ENCODE measurements around the gene GYPB.
"Not testable (repeated sequence)": the region's sequence is repeated elsewhere in the genome, so short reads cannot be mapped to it uniquely, and the experiment has no call there.

Gene GYPB

DNA sequence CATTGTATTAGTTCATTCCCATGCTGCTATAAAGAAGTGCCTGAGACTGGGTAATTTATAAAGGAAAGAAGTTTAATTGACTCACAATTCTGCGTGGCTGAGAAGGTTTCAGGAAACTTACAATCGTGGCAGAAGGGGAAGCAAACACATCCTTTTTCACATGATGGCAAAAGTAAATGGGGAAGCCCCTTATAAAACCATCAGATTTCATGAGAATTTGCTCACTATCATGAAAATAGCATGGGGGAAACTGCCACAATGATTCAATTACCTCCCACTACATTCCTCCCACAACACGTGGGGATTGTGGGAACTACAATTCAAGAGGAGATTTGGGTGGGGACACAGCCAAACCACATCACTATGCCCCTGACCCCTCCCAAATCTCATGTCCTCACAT lies 28.5 kb downstream of the GYPB start:
- DNase-seq (ENCODE audit: low read depth): not testable (repeated sequence)

DNA sequence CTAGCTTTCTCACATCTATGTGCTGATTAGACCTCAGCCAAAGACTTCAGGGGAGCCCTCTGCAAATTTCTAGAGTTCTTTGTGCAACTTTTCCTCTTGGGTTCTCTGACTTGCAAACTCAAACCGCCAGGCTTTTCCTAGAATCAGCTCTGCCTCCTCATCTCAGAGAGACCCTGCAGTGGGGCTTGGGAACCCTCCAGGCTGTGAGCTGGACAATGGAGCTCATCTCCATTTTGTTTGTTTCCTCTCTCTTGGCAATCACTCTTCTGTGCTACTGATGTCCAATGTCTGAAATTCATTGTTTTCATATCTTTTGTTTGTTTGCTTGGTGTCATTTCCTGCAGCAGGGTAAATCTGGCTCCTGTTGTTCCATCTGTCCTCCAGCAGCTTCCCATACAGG lies 33.0 kb downstream of the GYPB start:
- TF ChIP-seq, protein P1, sequence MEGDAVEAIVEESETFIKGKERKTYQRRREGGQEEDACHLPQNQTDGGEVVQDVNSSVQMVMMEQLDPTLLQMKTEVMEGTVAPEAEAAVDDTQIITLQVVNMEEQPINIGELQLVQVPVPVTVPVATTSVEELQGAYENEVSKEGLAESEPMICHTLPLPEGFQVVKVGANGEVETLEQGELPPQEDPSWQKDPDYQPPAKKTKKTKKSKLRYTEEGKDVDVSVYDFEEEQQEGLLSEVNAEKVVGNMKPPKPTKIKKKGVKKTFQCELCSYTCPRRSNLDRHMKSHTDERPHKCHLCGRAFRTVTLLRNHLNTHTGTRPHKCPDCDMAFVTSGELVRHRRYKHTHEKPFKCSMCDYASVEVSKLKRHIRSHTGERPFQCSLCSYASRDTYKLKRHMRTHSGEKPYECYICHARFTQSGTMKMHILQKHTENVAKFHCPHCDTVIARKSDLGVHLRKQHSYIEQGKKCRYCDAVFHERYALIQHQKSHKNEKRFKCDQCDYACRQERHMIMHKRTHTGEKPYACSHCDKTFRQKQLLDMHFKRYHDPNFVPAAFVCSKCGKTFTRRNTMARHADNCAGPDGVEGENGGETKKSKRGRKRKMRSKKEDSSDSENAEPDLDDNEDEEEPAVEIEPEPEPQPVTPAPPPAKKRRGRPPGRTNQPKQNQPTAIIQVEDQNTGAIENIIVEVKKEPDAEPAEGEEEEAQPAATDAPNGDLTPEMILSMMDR (IDR thresholded peaks at IDR 0.05; ENCODE audit: control insufficient read depth, extremely low read depth, insufficient read depth): no peak
- H3K4me3 ChIP-seq (ENCODE audit: low read depth, low read length): no peak overlapping the region
- no peak for DNase-seq (ENCODE audit: low read depth)

More for the DNA sequence above, 28.5 kb downstream of the GYPB start:
- H3K4me3 ChIP-seq (ENCODE audit: low read depth, low read length): not testable (repeated sequence)

DNA sequence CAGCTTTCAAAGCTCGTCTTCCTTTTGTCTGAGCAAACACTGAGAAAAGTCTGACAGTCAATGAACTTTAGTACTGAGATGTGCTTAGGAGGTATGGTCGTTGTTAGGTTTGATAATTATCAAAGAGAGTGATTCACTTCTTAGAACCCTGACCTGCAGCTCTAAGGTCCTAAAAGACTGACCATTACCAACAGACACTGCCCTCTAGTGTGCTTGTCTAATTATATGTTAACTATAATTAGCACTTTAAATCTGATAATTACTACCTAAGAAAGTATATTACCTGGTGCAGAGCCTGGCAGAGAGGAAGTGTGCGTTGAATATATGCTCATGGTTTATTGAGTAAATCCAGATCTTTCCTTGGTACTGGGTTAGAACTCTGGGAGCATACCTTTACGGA lies 38.4 kb downstream of the GYPB start:
- not testable (repeated sequence) for H3K4me3 ChIP-seq (ENCODE audit: low read depth, low read length); DNase-seq (ENCODE audit: low read depth)
- TF ChIP-seq, protein P1 (IDR thresholded peaks at IDR 0.05; ENCODE audit: control insufficient read depth, extremely low read depth, insufficient read depth): peak; percentile 32

DNA sequence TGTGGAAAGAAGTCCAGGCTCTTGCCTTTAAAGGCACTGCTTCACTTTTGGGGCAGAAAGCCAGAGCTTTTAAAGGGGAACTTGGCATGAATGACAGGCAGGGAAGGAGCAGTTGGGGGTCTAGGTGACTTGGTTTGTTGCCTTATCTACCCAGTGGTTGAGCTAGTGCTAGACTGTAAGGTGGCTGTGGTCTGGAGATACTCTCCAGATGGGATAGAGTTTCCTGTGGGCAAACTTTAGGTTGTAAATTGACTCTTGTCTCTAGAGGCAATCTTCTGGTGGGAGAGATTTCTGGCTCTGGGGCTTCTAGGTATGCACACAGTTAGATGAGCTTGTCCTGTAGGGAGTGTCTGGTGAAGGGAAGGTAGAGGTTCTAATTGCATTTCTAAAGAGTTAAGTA lies 43.7 kb downstream of the GYPB start:
- not testable (repeated sequence) for DNase-seq (ENCODE audit: low read depth); H3K4me3 ChIP-seq (ENCODE audit: low read depth, low read length)

DNA sequence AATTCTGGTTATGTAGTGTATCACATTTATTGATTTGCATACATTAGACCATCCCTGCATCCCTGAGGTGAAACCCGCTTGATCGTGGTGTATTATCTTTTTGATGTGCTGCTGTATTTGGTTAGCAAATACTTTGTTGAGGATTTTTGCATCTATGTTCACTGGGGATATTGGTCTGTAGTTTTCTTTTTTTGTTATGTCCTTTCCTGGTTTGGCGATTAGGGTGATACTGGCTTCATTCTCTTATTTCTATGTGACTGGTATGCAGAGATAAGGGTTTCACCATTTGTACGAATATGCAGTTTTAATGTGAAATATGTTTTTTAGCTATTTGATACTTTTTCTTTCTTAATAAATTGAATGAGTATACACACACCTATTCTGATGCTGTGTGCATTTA lies 45.2 kb downstream of the GYPB start:
- not testable (repeated sequence) for DNase-seq (ENCODE audit: low read depth); H3K4me3 ChIP-seq (ENCODE audit: low read depth, low read length)

DNA sequence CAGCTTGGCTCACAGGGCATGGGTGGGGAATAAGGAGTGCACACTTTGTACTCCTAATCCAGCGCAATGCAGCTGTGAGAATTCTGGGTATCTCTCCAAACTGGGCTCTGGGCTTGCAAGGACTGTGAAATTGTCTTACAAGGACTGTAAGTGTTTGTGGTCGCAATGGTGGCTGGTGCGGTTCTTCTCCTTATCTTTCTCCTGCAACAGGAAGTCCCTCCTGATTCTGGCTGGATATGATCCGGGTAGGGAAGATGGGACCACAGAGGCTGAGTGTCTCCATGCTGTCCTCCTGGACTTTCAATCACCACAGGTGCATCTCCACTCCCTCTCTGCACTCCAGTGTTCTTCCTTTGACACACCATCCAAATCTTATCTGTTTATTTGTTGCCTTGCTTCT lies 58.1 kb downstream of the GYPB start:
- TF ChIP-seq, protein P1 (IDR thresholded peaks at IDR 0.05; ENCODE audit: control insufficient read depth, extremely low read depth, insufficient read depth): no peak
- no peak overlapping the region for H3K4me3 ChIP-seq (ENCODE audit: low read depth, low read length)
- no peak for DNase-seq (ENCODE audit: low read depth)

DNA sequence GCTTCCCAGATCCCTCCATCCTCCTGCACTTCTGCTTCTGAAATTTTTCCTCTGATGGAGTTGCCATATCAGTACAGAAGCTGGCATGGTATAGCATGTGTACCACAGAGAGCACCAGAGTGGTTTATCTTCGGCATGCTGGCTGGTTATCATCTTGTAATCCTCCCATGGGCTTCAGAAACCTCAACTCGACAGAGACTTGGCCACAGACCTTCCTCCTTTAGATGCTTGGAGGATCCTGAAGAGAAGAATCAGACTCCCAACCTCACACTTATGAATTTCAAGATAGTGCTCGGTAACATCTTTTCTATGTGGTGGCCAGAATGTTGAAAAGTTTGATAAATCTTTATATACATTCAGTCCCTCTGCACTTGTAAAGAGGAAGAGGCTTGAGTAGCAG lies 63.9 kb downstream of the GYPB start:
- not testable (repeated sequence) for DNase-seq (ENCODE audit: low read depth); H3K4me3 ChIP-seq (ENCODE audit: low read depth, low read length)

DNA sequence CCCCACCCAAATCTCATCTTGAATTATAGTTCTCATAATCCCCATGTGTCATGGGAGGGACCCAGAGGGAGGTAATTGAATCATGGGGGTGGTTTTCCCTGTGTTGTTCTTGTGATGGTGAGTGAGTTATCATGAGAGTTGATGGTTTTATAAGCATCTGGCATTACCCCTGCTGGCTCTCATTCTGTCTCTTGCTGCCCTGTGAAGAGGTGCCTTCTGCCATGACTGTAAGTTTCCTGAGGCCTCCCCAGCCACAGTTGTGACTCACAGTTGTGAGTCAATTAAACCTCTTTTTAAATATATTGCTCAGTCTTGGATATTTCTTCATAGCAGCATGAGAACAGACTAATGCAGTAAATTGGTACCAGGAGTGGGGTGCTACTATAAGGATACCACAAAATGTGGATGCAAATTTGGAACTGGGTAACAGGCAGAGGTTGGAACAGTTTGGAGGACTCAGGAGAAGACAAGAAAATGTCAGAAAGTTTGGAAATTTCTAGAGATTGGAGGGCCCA lies 67.7 kb downstream of the GYPB start:
- not testable (repeated sequence) for DNase-seq (ENCODE audit: low read depth); H3K4me3 ChIP-seq (ENCODE audit: low read depth, low read length)

DNA sequence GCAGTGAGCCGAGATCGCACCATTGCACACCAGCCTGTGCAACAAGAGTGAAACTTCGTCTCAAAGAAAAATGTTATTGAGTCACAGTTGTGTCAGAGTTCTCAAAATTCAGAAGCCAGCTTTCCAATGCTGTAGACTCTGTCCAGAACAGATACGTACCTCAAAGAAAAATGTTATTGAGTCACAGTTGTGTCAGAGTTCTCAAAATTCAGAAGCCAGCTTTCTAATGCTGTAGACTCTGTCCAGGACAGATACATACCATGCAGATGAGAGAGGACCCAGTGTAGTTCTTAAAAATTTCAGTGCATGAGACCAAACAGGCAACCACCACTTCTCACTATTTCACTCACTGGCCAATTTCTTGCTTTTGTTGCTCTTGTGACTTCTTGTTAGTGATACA lies 68.2 kb downstream of the GYPB start:
- DNase-seq (ENCODE audit: low read depth); H3K4me3 ChIP-seq (ENCODE audit: low read depth, low read length): not testable (repeated sequence)

DNA sequence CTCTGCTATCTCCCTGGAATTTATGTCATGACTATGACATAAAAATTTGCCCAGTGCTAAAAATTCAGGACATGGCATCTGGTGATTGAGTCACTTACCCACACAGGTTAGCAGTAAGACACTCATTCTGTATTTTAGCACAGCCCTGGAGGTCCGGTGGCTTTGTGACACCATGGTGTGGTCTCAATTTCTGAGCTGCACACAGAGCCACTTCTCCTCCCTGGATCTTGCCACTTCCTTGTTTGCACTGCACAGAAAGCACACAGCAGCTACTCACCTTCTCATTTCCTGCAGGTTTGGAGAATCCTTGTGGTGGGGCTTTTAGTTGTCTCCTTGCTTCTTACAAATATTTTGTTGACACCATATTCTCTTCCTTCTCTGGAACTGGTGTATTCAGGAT lies 69.0 kb downstream of the GYPB start:
- H3K4me3 ChIP-seq (ENCODE audit: low read depth, low read length); DNase-seq (ENCODE audit: low read depth): not testable (repeated sequence)

DNA sequence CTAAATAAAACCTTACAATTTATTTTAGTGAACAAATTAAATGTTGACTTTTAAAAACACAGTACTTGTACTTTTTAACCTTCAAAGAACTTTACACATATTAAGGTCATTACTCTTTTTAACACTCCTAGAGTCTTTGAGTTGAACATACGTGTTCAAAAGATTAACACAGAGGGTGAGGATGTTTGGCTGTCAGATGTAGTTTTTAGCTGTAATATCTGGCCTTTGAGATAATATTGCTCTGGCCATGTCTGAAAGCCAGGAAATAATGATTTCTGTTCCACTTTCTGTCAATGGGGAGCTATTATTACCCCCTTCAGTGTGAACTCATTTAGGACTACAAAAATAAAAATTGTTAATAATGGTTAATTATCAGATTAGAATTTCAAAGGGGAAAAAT lies 71.7 kb downstream of the GYPB start:
- H3K4me3 ChIP-seq (ENCODE audit: low read depth, low read length); DNase-seq (ENCODE audit: low read depth): not testable (repeated sequence)
